ENCODE measurements around the gene AMIGO2. TPM values are rescaled to one million over a fixed set of nuclear protein-coding genes. Genes with fewer than 3 reads are reported as not detected.

The AMIGO2 gene
- total and polyA plus RNA-seq, 9 donors: 13.1 to 65.5 (median 29.2) TPM

- no peak for DNase-seq
- TF ChIP-seq POLR2A (IDR thresholded peaks at IDR 0.05) (no peak), CTCF (IDR thresholded peaks at IDR 0.05) (no peak), EP300 (IDR thresholded peaks at IDR 0.05) (no peak)
- 96 to 100% (median 97%) methylated on average over 2 of the region's 2 CpGs for WGBS, 3 donors
These were observed 30.3 kb upstream of the AMIGO2 start for GRCh38 chr12:47110011-47110541.

GRCh38 chr12:47107926-47108325, 28.2 kb upstream of the AMIGO2 start:
- H3K27ac ChIP-seq: no peak overlapping the region
- TF ChIP-seq CTCF (IDR thresholded peaks at IDR 0.05) (no peak), EP300 (IDR thresholded peaks at IDR 0.05) (no peak), POLR2A (IDR thresholded peaks at IDR 0.05) (no peak)
- no peaks in the 10 kb centered on the region for H3K36me3 ChIP-seq
- no peak for DNase-seq
- H3K4me3 ChIP-seq: no peak overlapping the region
- no peaks in the 10 kb centered on the region for H3K9me3 ChIP-seq
- H3K4me1 ChIP-seq (ENCODE audit: insufficient read depth): peaks cover 4% of the 10 kb centered on the region
- H3K27me3 ChIP-seq: no peaks in the 10 kb centered on the region
- intact Hi-C loops (cut with DNase I): no loop called here

More at GRCh38 chr12:47110011-47110541, 30.3 kb upstream of the AMIGO2 start:
- no peaks in the 10 kb centered on the region for H3K36me3 ChIP-seq
- intact Hi-C loops (cut with DNase I): no loop called here
- H3K4me1 ChIP-seq (ENCODE audit: insufficient read depth): no peaks in the 10 kb centered on the region
- H3K27me3 ChIP-seq: no peaks in the 10 kb centered on the region
- no peak overlapping the region for H3K4me3 ChIP-seq
- no peak overlapping the region for H3K27ac ChIP-seq
- no peaks in the 10 kb centered on the region for H3K9me3 ChIP-seq

- no peaks in the 10 kb centered on the region for H3K9me3 ChIP-seq
- intact Hi-C loops (cut with DNase I): no loop called here
- H3K36me3 ChIP-seq: no peaks in the 10 kb centered on the region
- H3K4me3 ChIP-seq: no peak overlapping the region
- no peak for TF ChIP-seq CTCF (IDR thresholded peaks at IDR 0.05)
- TF ChIP-seq EP300 (IDR thresholded peaks at IDR 0.05): no peak
- TF ChIP-seq POLR2A (IDR thresholded peaks at IDR 0.05): no peak
- peaks cover 5% of the 10 kb centered on the region for H3K4me1 ChIP-seq (ENCODE audit: insufficient read depth)
- no peak overlapping the region for H3K27ac ChIP-seq
- 93 to 98% (median 95%) methylated on average over 3 of the region's 3 CpGs for WGBS, 3 donors
- no peak for DNase-seq
- no peaks in the 10 kb centered on the region for H3K27me3 ChIP-seq
These were observed 27.7 kb upstream of the AMIGO2 start for GRCh38 chr12:47107446-47107845.

- intact Hi-C loops (cut with DNase I): no loop called here
- Histone ChIP-seq H3K27me3 (no peaks in the 10 kb centered on the region), H3K4me1 (ENCODE audit: insufficient read depth) (peaks cover 7% of the 10 kb centered on the region), H3K27ac (no peak overlapping the region), H3K36me3 (no peaks in the 10 kb centered on the region), H3K9me3 (no peaks in the 10 kb centered on the region), H3K4me3 (no peak overlapping the region)
- TF ChIP-seq CTCF (IDR thresholded peaks at IDR 0.05): no peak
- TF ChIP-seq POLR2A (IDR thresholded peaks at IDR 0.05): no peak
- no peak for TF ChIP-seq EP300 (IDR thresholded peaks at IDR 0.05)
- DNase-seq: no peak
- 96% methylated on average over 10 of the region's 10 CpGs for WGBS, 3 donors
These were observed 26.3 kb upstream of the AMIGO2 start for GRCh38 chr12:47105914-47106674.

Measured in ovary (tissue), 9 donors.